22Rv1 (cell line): ENCODE measurements around the gene IQSEC3.

Source experiments
- H3K27ac ChIP-seq: fragments of 450-650 bp; 2 replicates; pipeline ENCODE4 v1.5.1; 2017
- ZFX ChIP-seq: fragments of 450-650 bp; IDR thresholded peaks from 2 replicates; pipeline ENCODE4 v1.6.1; 2017; ENCODE audit warnings: antibody characterized with exemption, borderline replicate concordance
- TF ChIP-seq, protein P1 (sequence below): fragments of 450-650 bp; IDR thresholded peaks from 2 replicates; pipeline ENCODE4 v1.5.1; 2017; ENCODE audit warnings: mild to moderate bottlenecking

The IQSEC3 gene

DNA sequence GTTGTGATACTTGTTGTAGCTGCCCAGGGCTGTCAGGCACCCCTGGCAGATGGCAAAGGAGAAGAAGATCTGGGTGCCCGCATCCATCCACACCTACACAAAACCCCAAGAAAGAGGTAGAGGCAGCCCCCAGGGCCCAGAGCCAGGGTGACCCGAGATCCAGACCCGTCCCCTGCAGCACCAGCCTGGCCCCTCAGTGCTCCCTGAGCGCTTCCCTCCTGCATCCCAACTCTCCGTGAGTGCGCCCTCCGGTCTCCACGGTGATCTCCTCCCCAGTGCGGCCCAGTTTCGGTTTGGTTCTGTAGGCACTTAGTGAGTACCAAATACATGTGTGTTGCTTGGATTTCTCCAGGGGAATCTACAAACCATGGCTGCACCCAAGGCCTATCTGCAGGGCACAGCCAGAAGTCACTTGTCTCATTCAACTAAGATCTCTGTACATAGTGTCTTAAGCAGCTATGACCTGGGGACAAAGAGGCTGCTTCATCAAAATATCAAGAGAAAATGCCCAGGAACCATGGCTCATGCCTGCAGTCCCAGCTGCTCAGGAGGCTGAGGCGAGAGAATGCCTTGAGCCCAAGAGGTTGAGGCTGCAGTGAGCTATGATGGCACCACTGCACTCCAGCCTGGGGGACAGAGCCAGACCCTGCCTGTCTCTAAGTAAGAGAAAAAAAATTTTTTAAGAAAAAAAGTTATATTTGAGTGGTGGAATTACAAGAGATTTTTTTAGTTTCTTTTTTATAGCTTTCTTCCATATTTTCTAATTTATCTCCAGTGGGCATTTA is 131.5 kb downstream of the IQSEC3 start:
- no peak overlapping the region for H3K27ac ChIP-seq
- TF ChIP-seq, protein P1, sequence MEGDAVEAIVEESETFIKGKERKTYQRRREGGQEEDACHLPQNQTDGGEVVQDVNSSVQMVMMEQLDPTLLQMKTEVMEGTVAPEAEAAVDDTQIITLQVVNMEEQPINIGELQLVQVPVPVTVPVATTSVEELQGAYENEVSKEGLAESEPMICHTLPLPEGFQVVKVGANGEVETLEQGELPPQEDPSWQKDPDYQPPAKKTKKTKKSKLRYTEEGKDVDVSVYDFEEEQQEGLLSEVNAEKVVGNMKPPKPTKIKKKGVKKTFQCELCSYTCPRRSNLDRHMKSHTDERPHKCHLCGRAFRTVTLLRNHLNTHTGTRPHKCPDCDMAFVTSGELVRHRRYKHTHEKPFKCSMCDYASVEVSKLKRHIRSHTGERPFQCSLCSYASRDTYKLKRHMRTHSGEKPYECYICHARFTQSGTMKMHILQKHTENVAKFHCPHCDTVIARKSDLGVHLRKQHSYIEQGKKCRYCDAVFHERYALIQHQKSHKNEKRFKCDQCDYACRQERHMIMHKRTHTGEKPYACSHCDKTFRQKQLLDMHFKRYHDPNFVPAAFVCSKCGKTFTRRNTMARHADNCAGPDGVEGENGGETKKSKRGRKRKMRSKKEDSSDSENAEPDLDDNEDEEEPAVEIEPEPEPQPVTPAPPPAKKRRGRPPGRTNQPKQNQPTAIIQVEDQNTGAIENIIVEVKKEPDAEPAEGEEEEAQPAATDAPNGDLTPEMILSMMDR, result no peak
- no peak for TF ChIP-seq ZFX

DNA sequence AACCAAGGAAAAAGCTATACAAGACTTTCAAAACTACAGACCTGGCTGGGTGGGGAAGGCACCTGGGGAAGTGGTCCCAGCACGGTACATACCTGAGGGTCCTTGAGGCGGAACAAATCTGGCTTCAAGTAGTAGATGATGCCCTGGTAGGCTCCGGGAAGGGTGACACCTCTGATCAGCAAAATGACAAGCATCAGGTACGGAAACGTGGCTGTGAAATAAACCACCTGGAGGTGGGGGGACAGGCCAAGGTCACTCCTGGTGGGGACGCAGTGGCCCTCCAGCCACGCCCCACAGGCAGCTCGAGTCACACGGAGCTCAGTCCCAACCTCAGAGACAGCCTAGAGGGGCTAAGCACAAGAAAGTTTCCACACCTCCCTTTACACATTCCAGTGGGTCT is 132.1 kb downstream of the IQSEC3 start:
- H3K27ac ChIP-seq, result no peak overlapping the region
- TF ChIP-seq, protein P1, result no peak
- no peak for TF ChIP-seq ZFX

DNA sequence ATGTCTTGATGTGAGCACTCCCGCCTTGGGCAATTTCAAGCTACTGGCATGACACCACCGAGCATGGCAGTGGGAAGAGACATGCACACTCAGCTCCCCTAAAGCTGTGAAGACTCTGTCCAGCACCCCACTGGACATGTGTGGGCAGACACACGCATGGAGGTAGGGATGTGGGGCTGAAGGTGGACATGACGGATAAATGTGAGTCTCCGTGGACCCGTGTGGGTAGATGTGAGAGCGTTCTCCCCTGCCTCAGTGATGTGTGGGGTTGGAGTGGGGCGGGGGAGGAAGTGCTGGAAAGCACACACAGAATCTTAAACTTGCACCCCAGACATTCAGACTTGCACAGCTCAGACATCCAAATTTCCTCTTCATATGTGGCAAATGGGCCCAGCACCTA is 134.8 kb downstream of the IQSEC3 start:
- no peak overlapping the region for H3K27ac ChIP-seq
- TF ChIP-seq, protein P1, result no peak
- no peak for TF ChIP-seq ZFX

DNA sequence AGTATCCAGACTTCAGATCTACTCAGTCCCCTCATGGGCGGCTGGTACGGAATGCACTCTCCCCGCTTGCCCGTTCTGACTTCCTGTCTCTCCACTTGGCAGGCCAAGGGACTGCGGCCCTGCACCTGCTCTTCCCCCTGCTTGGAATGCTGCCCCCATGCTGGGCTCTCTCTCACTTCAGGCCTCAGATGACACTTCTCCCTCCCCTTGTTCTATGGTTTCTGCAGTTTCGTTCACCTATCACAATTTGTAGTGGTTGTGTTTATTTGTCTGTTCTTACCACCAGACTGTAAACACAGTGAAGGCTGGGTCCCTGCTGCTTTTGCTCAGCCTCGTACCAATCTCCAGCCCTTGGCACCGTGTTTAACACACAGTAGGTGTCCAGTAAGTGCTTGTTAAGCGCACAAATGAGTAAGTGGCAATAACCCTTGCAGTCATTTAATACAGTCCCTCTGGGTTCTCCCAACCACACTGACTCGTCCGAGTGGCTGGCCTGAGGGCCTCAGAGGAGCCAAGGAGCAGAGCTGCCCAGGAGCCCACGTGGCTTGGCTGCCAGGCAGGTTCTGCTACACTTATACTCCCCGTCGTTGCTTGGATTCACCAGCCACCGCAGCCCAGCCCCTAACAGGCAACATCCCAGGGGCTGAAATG is 135.6 kb downstream of the IQSEC3 start:
- 0 out of 2 replicates have a peak overlapping the region, but pooled peaks have one; percentile 29 for H3K27ac ChIP-seq
- TF ChIP-seq, protein P1, result no peak
- no peak for TF ChIP-seq ZFX

DNA sequence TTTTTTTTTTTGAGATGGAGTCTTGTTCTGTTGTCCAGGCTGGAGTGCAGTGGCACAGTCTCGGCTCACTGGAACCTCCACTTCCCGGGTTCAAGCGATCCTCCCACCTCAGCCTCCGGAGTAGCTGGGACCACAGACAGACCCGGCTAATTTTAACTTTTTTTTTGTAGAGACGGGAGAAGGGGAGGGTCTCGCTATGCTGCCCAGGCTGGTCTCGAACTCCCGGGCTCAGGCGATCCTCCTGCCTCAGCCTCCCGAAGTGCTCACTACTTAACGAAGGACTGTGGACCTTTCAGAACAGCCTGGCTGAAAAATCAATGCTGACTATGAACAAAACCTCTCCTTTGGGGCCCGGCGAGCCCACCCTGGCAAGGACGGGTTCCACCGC is 136.5 kb downstream of the IQSEC3 start:
- no peak overlapping the region for H3K27ac ChIP-seq
- TF ChIP-seq, protein P1, result no peak
- no peak for TF ChIP-seq ZFX

DNA sequence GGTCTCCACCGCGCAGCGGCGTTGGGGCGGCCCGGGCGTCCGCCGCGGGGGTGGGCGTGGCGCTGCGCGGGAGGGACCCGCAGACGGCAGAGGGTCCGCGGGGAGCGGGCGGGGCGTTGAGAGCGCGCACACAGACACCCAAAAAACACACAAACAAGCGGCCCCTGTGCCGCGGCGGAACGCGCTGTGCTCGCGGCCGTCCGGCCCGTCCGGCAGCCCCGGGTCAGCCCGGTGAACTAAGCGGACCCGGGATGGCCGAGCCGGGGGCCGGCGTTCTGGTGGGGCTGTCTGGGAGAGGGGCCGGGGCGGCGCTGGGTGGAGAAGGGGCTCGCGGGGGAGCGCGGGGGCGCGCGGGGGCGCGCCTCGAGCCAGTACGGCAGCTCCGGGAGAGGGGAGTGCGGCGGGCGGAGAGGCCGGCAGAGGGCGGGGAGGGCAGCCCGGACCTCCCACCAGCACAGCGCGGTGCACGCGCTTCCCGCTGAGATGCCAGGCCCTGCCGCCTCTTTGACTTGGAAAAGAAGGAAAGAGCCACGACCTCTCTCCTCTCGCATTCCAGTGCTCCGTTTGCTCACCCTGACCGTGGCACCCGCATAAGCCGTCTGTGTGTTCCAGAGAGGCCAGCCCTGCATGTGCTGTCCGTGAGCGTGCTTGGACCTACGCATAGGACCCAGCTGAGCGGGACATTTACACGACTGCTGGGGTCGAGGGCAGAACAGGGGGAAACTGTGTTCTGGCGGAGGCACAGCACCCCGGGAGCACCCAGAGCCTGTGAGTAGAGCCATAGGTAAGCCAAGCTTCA is 137.1 kb downstream of the IQSEC3 start:
- H3K27ac ChIP-seq, result no peak overlapping the region
- TF ChIP-seq ZFX, result no peak
- TF ChIP-seq, protein P1, result peak; percentile 43
